Thyroid gland (tissue), 4 donors: Measurements from ENCODE around the gene GSX1.
A peak's percentile ranks its signal among the peaks of the same experiment; 100 is the strongest.

Experiments used
- POLR2A ChIP-seq, 2 donors: fragments of 450-650 bp; IDR thresholded peaks; one replicate each; pipeline ENCODE4 v1.6.1; 2017; ENCODE audit warnings: antibody characterized with exemption in 2 of 2, mild to moderate bottlenecking in 2 of 2, moderate library complexity in 1 of 2
- TF ChIP-seq, protein P1 (sequence below), 6 experiments: fragments of 200-600 bp in 3 of 6; fragments of 450-650 bp in 3 of 6; sonication (generic) in 3 of 6; IDR thresholded peaks; one replicate each; pipeline ENCODE4 v1.5.1; 2016 to 2019; ENCODE audit warnings: antibody characterized with exemption in 6 of 6, mild to moderate bottlenecking in 2 of 6, inconsistent platforms in 1 of 6, moderate library complexity in 1 of 6

DNA sequence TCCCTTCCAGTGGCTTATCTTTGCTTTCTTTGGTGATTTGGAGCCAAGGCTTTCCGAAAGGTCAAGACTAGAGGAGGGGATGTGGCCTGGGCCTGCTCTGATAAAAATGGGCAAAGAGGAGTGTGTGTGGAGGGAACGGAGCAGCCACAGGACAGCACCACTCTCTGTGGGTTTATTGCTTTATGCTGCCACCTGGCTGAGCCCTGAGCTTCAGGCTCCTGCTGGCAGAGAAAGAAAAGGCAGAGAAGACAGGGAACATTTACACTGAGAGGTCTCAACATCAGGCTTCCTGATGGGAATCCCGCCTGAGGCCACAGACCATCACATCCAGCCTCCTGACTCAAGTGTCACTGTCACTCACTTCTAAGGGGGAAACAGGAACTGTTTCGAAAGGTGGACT is 9.2 kb upstream of the GSX1 start:
- TF ChIP-seq, protein P1, sequence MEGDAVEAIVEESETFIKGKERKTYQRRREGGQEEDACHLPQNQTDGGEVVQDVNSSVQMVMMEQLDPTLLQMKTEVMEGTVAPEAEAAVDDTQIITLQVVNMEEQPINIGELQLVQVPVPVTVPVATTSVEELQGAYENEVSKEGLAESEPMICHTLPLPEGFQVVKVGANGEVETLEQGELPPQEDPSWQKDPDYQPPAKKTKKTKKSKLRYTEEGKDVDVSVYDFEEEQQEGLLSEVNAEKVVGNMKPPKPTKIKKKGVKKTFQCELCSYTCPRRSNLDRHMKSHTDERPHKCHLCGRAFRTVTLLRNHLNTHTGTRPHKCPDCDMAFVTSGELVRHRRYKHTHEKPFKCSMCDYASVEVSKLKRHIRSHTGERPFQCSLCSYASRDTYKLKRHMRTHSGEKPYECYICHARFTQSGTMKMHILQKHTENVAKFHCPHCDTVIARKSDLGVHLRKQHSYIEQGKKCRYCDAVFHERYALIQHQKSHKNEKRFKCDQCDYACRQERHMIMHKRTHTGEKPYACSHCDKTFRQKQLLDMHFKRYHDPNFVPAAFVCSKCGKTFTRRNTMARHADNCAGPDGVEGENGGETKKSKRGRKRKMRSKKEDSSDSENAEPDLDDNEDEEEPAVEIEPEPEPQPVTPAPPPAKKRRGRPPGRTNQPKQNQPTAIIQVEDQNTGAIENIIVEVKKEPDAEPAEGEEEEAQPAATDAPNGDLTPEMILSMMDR (IDR thresholded peaks at IDR 0.05), result peak in 1 of 6 experiments; percentile 13
- no peak for TF ChIP-seq POLR2A (IDR thresholded peaks at IDR 0.05)
